GM18873 (cell line): ENCODE results near the gene GAK.
A peak's percentile ranks its signal among the peaks of the same experiment; 100 is the strongest.
"Not testable (repeated sequence)": the region's sequence is repeated elsewhere in the genome, so short reads cannot be mapped to it uniquely, and the experiment has no call there.

ENCODE experiments used
- ATAC-seq: cut with Tn5 transposase; IDR thresholded peaks from one replicate; pipeline ENCODE4 v1.9.1; 2021; ENCODE audit warnings: mild to moderate bottlenecking, moderate library complexity, moderate number of reproducible peaks; ENCODE audit not compliant: unreplicated experiment, low FRiP score

GAK gene

DNA sequence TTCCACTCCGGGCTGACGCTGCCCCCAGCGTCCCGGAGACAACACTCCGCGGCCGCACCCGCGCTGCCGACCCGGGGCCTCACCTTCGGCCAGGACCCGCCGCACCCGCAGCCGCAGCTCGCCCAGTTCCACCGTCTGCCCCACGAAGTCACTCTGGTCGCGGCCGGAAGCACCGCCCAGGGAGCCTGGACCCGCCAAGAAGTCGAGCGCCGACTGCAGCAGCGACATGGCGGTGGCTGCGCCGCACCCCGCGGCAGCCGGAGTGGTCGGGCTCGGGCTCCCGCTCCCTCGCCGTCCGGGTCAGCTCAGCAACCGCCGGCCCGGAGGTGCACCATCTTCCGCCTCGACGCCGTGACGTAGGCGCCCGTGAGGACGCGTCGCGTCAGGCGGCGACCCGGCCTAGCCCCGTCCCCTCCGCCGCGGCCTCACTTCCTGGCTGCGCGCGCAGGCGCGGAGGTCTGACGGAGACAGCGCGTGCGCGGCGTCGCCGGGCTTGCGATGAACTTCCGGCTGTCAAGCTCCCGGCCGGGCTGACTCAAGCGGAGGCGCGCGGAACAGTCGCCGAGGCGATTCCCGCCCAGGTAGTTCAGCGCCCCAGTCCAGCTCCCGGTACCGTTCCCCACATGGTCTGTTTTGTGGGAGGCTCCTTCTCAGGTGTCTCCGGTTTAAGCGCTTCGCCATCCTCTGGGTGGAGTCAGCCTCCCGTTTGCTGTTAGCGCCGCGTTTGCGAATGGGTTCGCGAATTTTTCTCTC, at the start of gene GAK, which contains the start of gene TMEM175:
Gene GAK, minus strand, starts transcription at position 357 of the 753 bp plus-strand sequence. Its CDS starts 129 bp downstream, at position 228.
Gene TMEM175, plus strand, starts transcription at position 501 of the 753 bp plus-strand sequence. CDS start 15,280 bp downstream, outside the sequence.
- peak; percentile 81 for ATAC-seq

DNA sequence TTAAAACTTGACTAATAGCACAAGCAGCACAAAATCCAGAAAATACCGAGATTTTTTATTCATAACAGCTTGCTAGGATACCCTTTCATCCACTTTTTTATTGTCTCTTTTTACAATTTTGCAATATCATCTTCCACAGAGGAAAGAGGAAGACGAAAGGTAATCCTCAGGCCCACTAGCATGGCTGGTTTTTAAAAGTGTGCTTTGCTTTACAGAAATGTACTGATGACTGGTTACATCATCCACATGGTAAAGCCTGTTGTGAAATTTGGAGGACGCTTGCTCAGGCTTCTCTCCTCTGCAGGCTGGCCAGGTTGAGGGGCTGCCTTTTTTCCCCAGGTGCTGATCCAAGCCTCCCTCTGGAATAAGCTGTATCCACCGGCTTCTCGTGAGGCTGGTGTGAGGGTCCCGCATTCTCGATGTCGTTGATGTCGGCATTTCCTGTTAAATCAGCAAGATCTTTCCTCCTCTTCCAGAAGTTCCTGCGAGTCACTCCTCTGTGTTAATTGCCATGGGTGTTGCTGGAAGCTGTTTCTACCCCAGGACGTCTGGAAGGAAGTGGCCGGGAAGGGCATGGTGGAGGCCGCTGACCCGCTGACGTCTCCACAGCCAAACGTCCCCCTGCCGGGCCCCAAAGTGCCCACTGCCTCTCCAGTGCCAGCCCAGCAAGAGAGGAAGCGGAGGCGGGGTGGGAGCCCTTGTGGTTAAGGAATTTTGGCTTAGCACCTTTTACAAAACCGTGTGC, 47.0 kb upstream of the GAK start:
- no peak for ATAC-seq

DNA sequence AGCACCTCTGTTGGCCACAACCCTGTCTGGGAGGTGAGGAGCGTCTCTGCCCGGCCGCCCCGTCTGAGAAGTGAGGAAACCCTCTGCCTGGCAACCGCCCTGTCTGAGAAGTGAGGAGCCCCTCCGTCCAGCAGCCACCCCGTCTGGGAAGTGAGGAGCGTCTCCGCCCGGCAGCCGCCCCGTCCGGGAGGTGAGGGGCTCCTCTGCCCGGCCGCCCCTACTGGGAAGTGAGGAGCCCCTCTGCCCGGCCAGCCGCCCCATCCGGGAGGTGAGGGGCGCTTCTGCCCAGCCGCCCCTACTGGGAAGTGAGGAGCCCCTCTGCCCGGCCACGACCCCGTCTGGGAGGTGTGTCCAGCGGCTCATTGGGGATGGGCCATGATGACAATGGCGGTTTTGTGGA, 43.9 kb upstream of the GAK start:
- ATAC-seq = not testable (repeated sequence)

DNA sequence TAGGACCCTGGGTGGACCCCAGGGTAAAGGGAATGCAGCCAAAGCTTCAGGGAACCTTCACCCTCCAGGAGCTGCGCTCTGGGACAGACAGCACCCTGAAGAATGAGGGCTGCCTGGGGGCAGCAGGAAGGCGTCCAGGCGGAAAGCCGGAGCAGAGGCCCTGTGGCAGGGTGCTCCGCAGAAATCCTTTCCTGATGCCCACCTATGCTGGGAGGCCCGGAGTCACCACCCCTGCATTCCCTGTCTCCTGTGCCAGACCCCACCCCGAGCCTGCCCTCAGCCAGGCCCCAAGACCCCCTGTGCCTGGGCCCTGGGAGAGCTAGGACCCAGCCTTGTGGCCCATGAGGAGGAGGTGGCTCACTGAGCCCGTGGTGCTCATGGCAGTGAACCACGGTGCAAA, 42.6 kb upstream of the GAK start:
- ATAC-seq = no peak

DNA sequence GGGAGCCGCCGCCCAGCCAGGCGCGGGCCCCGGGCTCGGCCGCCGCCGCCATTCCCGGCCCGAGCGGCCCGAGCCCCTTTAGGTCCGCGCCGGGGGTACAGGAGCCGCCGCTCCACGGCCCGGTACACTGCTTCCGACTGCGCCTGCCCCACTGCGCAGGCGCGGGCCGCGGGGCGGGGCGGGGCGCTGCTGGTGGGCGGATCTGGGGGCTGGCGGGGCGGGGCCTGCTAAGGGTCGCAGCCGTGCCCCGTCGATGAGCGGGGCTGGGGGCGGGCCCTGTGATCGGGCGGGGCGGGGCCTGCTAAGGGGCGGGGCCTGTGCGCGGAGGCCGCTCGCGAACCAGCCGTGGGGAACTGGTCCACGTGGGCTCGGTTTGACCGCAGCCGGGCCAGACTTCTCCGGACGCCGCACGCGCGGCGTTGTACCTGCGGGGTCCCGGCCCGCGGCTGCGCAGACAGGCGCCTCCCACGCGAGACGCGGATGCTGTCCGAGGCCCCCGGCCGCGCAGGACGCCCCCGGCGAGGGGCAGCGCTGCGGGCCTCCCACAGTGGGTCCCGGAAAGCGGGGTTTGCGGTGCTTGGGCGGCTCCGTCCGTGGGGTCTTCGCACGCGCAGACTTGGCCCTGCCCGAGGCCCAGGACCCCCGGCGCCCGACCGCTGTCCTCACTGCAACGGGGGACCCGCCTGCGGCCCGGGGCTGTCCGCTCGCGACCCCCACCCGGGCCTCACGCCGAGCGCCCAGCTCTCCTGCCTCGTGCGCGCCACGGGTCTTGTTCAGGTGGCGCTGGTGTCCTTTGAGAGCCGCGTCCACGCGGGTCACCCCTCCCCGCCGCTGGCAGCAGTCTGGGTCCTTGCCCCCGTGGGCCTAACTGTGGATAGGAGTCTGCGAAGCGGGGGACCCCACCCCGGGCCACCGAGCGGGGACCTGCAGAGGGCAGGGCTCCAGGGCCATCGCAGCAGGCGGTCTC, 41.6 kb upstream of the GAK start, which contains the start of gene DGKQ:
Gene DGKQ, minus strand, starts transcription at position 139 of the 967 bp plus-strand sequence. Its CDS starts 87 bp downstream, at position 52.
- no peak for ATAC-seq

DNA sequence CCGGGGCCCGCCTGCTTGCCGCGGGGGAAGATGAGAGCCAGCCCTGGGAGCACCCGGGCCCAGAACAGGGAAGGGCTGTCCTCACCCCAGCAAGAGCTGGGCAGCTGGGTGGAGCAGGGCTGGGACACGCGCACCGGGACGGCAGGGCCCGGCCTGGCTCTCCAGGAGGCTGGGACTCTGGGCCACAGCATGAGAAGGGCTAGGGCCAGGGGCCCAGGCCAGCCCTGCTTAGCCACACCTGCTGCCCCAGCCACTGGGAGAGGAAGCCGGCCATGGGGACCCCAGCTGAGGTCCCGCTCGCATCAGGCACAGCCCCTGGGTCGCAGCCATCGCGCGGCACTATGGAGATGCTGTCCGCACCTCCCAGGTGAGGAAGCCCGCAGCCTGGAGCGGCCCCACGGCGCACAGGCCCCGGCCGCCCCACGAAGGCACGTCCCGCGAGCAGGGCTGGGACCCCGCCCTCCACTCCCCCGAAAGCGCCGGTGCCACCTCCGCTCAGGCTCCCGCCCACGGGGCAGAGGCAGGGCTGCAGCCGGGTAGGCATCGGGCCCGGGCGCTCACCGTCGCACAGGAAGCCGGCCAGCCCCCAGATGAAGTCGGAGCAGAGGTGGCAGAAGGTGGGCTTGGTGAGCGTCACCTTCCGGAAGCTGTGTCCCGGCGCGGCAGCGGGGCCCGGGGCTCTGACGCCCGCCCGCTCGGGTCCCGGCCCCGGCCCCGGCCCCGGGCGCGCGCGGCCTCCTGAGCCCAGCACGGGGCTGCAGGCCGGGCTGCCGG, 40.7 kb upstream of the GAK start:
- ATAC-seq = no peak

DNA sequence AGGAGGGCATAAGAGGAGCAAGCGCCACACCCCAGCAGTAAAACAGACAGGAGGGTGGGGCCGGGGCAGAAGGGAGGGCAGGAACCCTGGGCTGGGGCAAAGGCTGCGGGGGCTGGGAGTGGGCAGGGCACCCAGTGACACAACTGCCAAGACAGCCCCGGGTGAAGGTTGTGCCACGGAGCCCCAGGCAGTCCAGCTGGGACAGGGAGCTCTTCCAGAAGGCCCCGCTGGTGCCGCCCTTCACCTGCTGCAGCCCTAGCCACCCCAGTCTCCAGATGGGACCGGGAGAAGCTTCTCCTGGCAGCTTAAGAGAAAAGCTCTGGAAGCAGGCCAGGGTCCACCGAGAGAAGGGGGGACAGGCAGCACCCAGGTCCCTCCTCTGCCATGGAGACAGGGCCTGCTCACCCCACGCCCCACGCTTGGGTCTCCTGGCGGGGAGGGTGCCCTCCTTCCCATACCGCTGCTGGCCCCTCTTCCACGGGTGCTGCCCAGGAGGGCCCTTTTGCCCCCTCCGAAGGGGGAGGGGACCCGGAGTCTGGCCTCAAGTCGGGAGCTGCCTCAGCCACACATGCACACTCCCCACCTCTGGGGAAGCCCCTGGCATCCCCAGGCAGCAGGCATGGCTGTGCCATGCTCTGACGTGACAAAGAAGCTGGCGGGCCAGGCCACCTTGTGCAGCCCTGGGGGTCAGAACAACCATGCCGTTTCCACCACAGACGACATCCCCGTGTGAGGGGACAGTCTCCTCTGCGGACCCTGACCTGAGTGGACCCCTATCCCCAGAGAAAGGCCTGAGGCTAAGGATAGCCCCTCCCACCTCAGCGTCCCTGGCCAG, 39.8 kb upstream of the GAK start:
- ATAC-seq = no peak

DNA sequence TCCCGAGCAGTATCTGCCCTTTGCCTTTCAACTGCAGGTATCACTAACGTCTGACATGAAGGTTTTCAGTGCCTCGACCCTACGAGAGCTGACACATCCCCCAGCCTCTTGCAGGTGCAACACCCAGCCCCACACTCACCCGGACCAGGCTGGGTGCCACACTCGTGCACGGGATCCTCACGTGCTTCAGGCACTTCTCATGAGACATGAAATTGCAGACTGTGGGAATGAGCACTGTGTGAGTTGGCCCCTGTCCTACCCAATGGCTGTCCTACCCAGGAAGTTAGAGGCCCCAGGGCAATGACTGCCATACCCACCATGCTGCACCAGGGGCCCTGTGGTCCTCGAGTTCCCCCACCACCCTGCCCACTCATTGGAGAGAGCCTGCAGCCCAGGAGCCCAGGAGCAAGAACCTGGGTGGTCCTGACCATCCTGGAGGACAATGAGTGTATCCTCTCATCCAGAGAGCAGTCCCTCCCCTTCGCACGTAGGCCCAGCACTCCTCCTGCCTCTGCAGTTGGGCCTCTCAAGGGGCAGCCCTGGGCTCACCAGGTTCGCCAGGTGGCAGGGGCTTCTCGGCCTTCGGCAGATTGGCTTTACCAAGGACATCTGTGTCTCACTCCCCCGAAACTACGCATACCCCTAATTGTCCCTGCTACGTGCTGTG, 38.9 kb upstream of the GAK start:
- no peak for ATAC-seq

DNA sequence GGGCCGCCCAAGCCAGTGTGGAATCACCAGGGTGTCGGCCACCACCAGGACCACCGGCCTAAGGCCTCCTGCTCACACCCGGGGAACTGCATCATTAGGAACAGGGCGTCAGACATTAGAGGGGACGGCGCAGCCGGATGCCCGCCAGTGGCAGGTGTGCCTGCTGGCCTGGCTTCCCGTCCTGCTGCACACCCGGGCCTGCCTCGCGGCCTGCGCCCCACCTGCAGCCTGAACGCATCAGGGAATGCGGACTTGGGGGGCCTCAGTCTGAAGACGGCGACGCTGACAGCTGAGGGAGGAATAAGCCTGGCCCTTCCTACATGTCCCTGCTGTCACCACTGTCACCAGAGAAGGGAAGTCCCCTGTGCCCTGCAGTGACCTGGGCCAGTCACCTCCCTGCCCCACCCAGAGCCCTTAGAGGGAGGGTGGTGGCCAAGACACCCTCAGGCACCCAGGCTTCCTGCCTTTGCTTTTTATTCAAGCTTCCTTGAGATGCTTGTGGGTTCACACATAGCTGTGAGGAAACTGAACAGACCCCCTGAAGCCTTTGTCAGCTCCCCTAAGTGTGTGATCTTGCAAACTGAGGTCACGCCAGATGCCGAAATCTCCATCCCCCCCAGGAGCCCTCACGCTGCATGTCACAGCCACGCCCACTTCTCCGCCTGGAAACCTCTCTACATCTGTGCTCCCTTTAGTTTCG, 38.1 kb upstream of the GAK start:
- no peak for ATAC-seq

DNA sequence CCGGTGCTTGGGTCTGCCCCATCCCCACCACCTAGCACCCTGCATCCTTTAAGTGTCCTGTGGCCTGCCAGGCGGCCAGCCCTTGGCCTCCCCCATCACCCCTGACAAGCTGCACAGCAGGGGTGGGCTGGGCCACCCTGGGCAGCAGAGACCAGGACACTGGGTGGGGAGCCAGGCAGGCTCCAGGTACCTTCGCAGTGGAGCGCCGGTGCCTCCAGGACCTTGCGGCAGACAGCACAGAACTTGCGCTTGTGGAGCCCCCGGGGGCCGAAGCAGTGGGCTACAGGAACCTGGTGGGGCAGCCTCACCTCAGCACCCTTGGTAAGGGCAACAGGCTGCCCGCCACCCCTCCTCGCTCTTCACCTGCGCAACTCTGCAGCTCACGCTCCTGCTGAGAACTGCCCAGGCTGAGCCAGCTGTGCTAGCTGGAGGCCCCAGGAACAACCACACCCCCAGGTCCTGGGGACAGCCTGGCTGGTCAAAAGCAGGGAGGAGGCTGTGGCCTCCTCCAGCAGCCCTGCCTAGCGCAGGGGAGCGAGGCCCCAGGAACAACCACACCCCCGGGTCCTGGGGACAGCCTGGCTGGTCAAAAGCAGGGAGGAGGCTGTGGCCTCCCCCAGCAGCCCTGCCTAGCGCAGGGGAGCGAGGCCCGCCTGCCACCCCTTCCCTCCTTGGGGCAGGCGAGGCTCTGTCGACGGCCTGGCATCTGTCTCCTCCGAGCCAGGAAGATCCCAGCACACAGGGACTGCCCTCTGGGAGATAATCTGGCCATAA, 36.7 kb upstream of the GAK start:
- no peak for ATAC-seq

DNA sequence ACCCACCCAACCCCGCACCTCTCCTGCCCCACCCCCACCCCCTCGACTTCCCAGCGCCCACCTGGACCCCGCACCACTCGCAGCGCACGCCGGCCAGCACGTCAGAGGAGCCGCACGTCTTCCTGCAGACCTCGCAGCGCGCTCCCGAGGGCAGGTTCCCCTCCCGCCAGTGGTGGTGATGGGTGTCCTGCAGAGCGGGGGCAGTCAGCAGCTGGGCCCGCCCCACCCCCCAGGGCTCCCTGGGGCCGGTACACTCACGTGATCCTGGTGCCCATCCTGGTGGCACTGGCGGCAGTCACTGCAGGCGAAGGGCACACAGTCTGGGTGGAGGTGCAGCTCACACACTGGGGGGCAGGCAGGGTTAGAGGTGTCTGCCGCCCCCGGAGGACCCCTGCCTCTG, 36.1 kb upstream of the GAK start:
- no peak for ATAC-seq

DNA sequence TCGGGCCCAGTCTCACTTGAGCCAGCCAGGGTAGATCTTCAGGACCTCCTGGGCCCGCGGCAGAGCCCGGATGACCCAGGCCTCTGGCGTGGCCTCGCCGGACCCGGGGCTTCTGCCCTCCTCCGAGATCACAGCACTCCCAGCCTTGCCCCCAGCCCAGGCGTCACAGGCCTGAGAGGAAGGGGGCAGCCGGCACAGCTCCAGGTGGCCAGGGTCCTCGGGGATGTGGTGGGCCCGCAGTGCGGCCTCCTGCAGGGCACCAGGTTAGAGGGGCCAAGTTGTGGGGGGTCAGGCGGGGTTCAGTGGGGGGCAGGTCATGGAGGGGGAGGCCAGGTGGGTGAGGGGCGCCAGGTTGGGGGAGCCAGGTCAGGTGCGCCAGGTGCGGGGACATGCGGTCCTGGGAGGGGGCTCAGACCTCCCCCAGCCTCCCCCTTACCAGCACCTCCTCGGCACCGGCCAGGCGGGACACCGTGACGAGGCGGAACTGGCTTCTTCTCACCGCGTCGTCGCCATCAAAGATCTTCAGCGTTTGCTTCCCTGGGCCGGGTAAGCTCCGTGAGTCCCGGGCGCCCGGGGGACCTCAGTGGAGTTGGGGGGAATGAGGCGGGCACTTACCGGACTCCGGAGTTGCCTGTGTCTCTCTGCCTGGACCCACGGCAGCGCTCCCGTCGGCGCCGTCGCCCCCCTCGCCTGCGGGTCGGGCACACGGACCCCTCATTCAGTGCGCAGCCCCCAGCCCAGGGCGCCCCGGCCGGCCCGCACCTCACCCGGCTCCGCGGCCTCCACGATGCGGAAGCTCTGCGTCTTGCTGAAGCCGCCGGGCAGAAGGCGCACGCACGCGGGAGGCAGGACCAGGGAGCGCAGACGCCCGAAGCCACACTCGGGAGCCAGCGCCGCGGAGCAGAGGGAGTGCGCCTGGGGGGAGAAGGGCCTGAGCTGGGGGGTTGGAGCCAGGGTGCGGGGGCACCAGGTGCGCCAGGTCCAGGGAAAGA, 35.3 kb upstream of the GAK start:
- no peak for ATAC-seq

DNA sequence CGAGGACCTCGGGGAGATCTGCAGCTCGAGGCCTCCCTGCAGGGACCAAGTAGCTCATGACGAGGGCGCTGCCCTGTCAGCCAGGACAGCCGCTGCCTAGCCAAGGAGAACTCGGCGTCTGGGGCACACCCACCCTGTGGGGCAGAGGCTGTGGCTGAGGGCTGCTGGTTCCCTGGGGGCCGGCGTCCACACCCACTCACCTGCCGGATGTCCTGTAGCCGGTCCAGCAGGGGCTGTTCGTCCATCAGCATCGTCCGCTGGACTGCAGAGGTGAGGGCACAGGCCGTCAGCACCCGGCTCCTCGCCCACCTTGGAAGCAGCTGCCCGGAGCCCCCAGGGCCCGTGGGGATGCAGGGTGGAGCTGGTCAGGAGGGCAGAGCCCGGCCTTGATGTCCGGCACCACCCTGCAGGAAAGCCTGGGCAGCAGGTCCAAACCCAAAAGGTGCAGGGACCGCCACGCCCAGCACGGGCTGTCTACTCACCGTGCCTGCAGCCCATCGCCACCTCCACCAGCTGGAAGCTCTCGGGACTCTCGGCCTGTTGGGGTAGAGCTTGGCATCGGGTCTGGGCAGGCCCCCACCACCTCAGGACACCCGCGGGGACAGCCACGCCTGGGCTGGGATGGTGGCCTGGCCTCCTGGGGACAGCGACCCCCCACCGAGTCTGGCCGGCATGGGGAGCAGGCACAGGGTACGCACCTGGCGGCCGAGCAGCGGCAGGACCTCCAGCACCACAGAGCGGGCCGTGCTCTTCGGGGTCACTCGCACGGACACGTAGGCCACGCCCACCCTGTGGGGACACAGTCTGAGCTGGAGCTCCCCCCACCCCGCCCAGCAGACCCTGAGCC, 34.4 kb upstream of the GAK start:
- ATAC-seq = no peak

DNA sequence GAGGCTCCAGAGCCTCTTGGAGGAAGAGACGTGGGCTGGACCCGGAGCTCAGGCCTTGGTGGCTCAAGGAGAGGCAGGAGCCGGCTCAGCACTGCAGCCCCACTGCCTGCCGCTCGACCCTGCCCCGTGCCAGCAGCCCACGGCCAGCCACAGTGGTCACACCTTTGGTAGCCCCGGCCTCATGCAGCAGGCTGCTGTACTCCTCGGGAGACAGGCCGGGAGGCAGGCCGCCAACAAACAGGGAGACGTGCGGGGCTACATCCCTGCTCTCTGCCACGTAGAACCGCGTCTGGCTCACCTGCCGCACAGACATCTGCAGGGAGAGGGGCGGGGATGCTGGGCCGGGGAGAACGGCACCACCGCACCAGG, 33.6 kb upstream of the GAK start:
- no peak for ATAC-seq
